CD4-positive, alpha-beta memory T cell (primary cell): ENCODE results near the gene F2R. TPM values are rescaled to one million over a fixed set of nuclear protein-coding genes. Genes with fewer than 3 reads are reported as not detected.
A peak's percentile ranks its signal among the peaks of the same experiment; 100 is the strongest.

Experiments used
- CTCF ChIA-PET: fragments of 350-600 bp; sonication (Branson Sonifier 250); formaldehyde crosslinking; loops from one replicate; lab custom pipeline; 2021; ENCODE audit warnings: inconsistent platforms; ENCODE audit not compliant: partially characterized antibody; lab: Charles Lee
- POLR2A ChIA-PET: fragments of 350-600 bp; sonication (Branson Sonifier 250); formaldehyde crosslinking; loops from one replicate; lab custom pipeline; 2021; ENCODE audit not compliant: partially characterized antibody; lab: Charles Lee
- DNase-seq, 5 donors: peaks; one replicate each; pipeline versions ENCODE4 v3.0.0 to v3.0.0-alpha.2; 2020 to 2022; ENCODE audit warnings: mixed read lengths in 1 of 5
- H3K27ac ChIP-seq: one replicate; pipeline ENCODE4 v1.7.0; 2013; ENCODE audit warnings: low read depth, low read length
- H3K27me3 ChIP-seq: 2 replicates; pipeline ENCODE4 v1.7.0; 2013; ENCODE audit warnings: mild to moderate bottlenecking, low read length, moderate library complexity; ENCODE audit not compliant: insufficient read depth
- H3K36me3 ChIP-seq: 2 replicates; pipeline ENCODE4 v1.7.0; 2013; ENCODE audit warnings: mild to moderate bottlenecking, low read length, moderate library complexity; ENCODE audit not compliant: insufficient read depth
- H3K4me1 ChIP-seq: 2 replicates; pipeline ENCODE4 v1.7.0; 2013; ENCODE audit warnings: mild to moderate bottlenecking, low read length, moderate library complexity; ENCODE audit not compliant: insufficient read depth
- H3K4me3 ChIP-seq, 2 donors: one replicate each; pipeline ENCODE4 v1.7.0; 2013; ENCODE audit warnings: low read length in 2 of 2, mild to moderate bottlenecking in 1 of 2
- H3K9me3 ChIP-seq, 2 donors: one replicate each; pipeline ENCODE4 v1.7.0; 2013; ENCODE audit warnings: low read length in 2 of 2, control low read depth in 1 of 2; ENCODE audit not compliant: control insufficient read depth in 1 of 2
- H3K27ac Mint-ChIP-seq, 7 donors: one replicate each; pipeline ENCODE4 v1.8.0; 2020 to 2021; ENCODE audit warnings: mixed read lengths in 7 of 7, mild to moderate bottlenecking in 6 of 7, inconsistent platforms in 3 of 7, moderate library complexity in 3 of 7
- H3K27me3 Mint-ChIP-seq, 2 donors: one replicate each; pipeline ENCODE4 v1.8.0; 2020 to 2021; ENCODE audit warnings: mixed read lengths in 2 of 2
- H3K36me3 Mint-ChIP-seq, 2 donors: one replicate each; pipeline ENCODE4 v1.8.0; 2020 to 2021; ENCODE audit warnings: mixed read lengths in 2 of 2, inconsistent platforms in 1 of 2, mild to moderate bottlenecking in 1 of 2
- H3K4me1 Mint-ChIP-seq, 4 donors: one replicate each; pipeline ENCODE4 v1.8.0; 2020 to 2021; ENCODE audit warnings: mixed read lengths in 4 of 4, mild to moderate bottlenecking in 1 of 4
- H3K4me3 Mint-ChIP-seq, 8 donors: one replicate each; pipeline ENCODE4 v1.8.0; 2020 to 2021; ENCODE audit warnings: mixed read lengths in 8 of 8, mild to moderate bottlenecking in 7 of 8, moderate library complexity in 6 of 8, inconsistent platforms in 3 of 8
- H3K9me3 Mint-ChIP-seq, 8 donors: one replicate each; pipeline ENCODE4 v1.8.0; 2020 to 2021; ENCODE audit warnings: mixed read lengths in 8 of 8, mild to moderate bottlenecking in 5 of 8, inconsistent platforms in 3 of 8, moderate library complexity in 1 of 8
- intact Hi-C: fragments of 100-400 bp; cut with micrococcal nuclease; formaldehyde crosslinking; loops from one replicate; pipeline ENCODE4 v1.15.1; 2023
- polyA plus RNA-seq, 2 donors: library from polyadenylated mRNA; unstranded; fragments of 300-500 nt; fragmentation: Illumina TruSeq; gene quantifications; one replicate each; pipeline ENCODE4 v1.2.3, GENCODE V29; 2021
- total RNA-seq, 2 experiments: library from RNA; stranded (reverse); gene quantifications; one replicate each; pipeline ENCODE4 v1.2.3, GENCODE V29; 2021

Gene F2R
- total and polyA plus RNA-seq, 4 experiments from 2014 or later, result 6.7 to 14.6 (median 10.7) TPM

GRCh38 chr5:76683816-76684731, 31.9 kb upstream of the F2R start:
- Mint-ChIP-seq H3K4me1 (peaks cover 0 to 6% (median 3%) of the 10 kb centered on the region in 4 donors), H3K36me3 (peaks cover 66 to 73% of the 10 kb centered on the region in 2 donors), H3K4me3 (no peak overlapping the region), H3K27me3 (no peaks in the 10 kb centered on the region), H3K27ac (peak overlapping the region in 5 of 7 donors; percentile 0 to 28 (median 18)), H3K9me3 (no peaks in the 10 kb centered on the region)
- intact Hi-C loops, result no loop called here
- Histone ChIP-seq H3K4me3 (no peak overlapping the region), H3K36me3 (peaks cover 6% of the 10 kb centered on the region), H3K27me3 (no peaks in the 10 kb centered on the region), H3K27ac (no peak overlapping the region), H3K4me1 (no peaks in the 10 kb centered on the region), H3K9me3 (no peaks in the 10 kb centered on the region)
- CTCF ChIA-PET, result interaction anchor here (0.8 to 1.5 kb wide), 2 partner anchors 21 to 91 kb away, joined by 3 read pairs; no protein-coding TSS in a partner anchor
- DNase-seq, result no peak
- POLR2A ChIA-PET, result interaction anchor here (0.8 kb wide), 1 partner anchor 90 kb away, joined by 3 read pairs; no protein-coding TSS in a partner anchor

DNA sequence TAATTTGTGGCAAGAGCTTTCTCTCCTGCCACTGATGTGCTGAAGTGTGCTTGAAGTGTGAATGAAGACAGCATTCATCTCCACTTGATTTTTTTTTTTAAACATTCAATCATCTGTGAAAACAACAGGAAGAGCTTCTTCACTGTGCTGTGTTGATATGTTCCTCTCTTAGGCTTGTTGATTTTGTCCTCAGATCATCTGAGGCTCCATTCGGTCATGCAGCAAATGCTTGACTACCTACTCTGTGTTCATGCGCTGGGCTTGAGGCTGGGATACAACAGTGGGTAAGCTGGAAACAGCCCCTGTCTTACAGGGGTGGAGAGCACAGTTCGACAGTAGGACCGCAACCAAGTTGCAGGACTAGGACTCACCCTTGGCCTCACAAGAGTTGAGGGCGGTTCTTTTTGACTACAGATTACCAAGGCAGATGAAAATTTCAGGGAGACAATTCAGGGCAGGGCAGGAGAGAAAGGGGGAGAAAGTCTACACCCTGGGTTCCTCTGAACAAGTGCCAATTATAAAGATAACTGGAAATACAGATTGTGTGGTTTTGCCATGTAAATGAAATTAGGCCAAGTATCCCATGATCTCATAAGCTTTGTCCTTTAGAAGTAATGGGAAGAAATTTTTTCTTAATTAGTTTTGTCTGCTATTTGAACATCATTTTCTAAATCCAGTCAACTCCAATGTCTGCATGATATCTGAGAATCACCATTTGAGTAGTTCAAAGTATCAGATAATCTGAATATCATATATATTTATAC, 31.0 kb upstream of the F2R start:
- H3K9me3 ChIP-seq, result no peaks in the 10 kb centered on the region
- peaks cover 65 to 72% of the 10 kb centered on the region in 2 donors for H3K36me3 Mint-ChIP-seq
- H3K27ac Mint-ChIP-seq, result peak overlapping the region in 2 of 7 donors; percentile 12 to 28
- H3K27ac ChIP-seq, result no peak overlapping the region
- no peak overlapping the region for H3K4me3 Mint-ChIP-seq
- H3K4me1 Mint-ChIP-seq, result peaks cover 0 to 6% (median 2%) of the 10 kb centered on the region in 4 donors
- no peak overlapping the region for H3K4me3 ChIP-seq
- DNase-seq, result no peak
- H3K27me3 ChIP-seq, result no peaks in the 10 kb centered on the region
- peaks cover 6% of the 10 kb centered on the region for H3K36me3 ChIP-seq
- H3K9me3 Mint-ChIP-seq, result no peaks in the 10 kb centered on the region
- ChIA-PET CTCF (interaction anchor here (0.8 kb wide), 1 partner anchor 90 kb away, joined by 3 read pairs; no protein-coding TSS in a partner anchor), POLR2A (interaction anchor here (0.8 kb wide), 1 partner anchor 89 kb away, joined by 3 read pairs; no protein-coding TSS in a partner anchor)
- H3K27me3 Mint-ChIP-seq, result no peaks in the 10 kb centered on the region
- no peaks in the 10 kb centered on the region for H3K4me1 ChIP-seq
- intact Hi-C loops, result no loop called here

DNA sequence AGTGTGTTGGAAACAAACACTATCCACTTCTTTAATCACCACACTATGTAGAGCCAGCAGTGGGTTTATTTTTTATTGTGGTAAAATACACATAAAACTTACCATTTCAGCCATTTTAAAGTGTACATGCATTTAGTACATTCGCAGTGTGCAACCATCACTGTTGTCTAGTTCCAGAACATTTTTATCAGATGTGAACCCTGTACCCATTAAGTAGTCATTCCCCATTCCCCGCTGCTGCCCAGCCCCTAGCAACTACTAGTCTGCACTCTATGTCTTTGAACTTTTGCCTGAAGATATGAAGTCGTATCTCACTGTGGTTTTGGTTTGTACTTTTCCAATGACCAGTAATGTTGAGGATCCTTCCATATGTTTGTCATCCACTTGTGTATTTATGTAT, 30.2 kb upstream of the F2R start:
- H3K27ac Mint-ChIP-seq, result peak overlapping the region in 2 of 7 donors; percentile 3 to 79
- POLR2A ChIA-PET, result no interaction called here
- Histone ChIP-seq H3K9me3 (no peaks in the 10 kb centered on the region), H3K4me3 (no peak overlapping the region), H3K27ac (no peak overlapping the region), H3K27me3 (no peaks in the 10 kb centered on the region), H3K36me3 (peaks cover 6% of the 10 kb centered on the region), H3K4me1 (no peaks in the 10 kb centered on the region)
- peak overlapping the region in 1 of 8 donors; percentile 21 for H3K4me3 Mint-ChIP-seq
- CTCF ChIA-PET, result no interaction called here
- H3K9me3 Mint-ChIP-seq, result no peaks in the 10 kb centered on the region
- peaks cover 63 to 77% of the 10 kb centered on the region in 2 donors for H3K36me3 Mint-ChIP-seq
- intact Hi-C loops, result no loop called here
- no peak for DNase-seq
- H3K4me1 Mint-ChIP-seq, result peaks cover 0 to 6% (median 1%) of the 10 kb centered on the region in 4 donors
- H3K27me3 Mint-ChIP-seq, result no peaks in the 10 kb centered on the region

GRCh38 chr5:76688212-76688611, 27.7 kb upstream of the F2R start:
- ChIA-PET CTCF (interaction anchor here (0.7 to 0.9 kb wide), 2 partner anchors 51 to 86 kb away, joined by 3 to 4 read pairs; no protein-coding TSS in a partner anchor), POLR2A (no interaction called here)
- H3K36me3 ChIP-seq, result peaks cover 11% of the 10 kb centered on the region
- H3K9me3 ChIP-seq, result no peaks in the 10 kb centered on the region
- peaks cover 0 to 11% (median 3%) of the 10 kb centered on the region in 4 donors for H3K4me1 Mint-ChIP-seq
- H3K4me3 Mint-ChIP-seq, result no peak overlapping the region
- no peaks in the 10 kb centered on the region for H3K4me1 ChIP-seq
- no peaks in the 10 kb centered on the region for H3K9me3 Mint-ChIP-seq
- no peaks in the 10 kb centered on the region for H3K27me3 Mint-ChIP-seq
- no peak overlapping the region for H3K27ac Mint-ChIP-seq
- DNase-seq, result no peak
- H3K4me3 ChIP-seq, result no peak overlapping the region
- intact Hi-C loops, result no loop called here
- no peak overlapping the region for H3K27ac ChIP-seq
- peaks cover 55 to 87% of the 10 kb centered on the region in 2 donors for H3K36me3 Mint-ChIP-seq
- H3K27me3 ChIP-seq, result no peaks in the 10 kb centered on the region

DNA sequence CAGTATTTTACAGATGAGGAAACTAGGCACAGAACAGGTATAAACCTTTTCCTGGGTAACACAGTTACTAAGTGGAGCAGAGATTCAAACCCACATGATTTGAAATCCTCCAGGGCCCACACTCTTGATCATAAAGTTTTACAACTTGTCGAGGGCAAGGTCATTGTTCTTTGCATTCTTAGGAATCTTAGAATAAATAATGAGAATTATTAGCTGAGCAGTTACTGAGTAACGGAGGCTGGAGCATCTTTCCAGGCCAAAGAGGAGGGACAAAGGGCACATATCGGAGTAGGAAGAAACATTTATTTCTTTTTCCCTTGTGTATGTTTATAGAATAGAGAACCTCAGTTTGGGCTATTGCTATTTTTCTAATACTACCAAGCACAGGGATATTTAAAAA, 27.1 kb upstream of the F2R start:
- POLR2A ChIA-PET, result no interaction called here
- no peak overlapping the region for H3K27ac Mint-ChIP-seq
- H3K4me1 Mint-ChIP-seq, result peaks cover 0 to 11% (median 3%) of the 10 kb centered on the region in 4 donors

DNA sequence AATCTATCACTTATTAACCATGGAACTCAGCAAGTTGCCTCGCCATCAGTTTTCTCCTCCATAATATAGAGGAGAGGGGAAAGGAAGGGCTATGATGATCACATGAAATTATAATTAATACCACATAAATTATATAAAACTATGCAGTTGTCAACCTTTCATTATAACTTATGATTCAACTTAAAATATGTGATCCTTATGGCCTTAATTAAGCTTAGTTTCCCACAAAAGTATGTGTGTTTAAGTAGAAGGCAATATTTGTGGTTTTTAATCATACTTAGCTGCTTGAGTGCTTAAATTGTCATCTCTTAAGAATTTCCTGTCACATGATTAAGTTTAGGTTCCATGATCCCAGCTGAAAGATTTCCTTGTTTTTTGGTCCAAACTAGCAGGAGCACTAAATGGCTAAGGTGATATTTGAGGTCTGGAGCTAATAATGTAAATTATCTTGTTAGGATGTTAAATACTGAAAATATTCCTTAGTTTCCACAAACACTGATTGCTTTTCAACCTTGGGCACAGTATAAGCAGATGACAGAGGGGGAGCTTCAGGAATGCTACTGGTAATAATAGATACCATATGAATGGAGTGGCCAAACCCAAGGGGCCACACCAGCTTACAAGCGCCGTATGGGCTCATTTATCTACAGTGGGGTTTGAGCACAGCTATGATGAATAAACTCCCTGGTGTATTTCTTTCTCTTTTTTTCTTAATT, 26.4 kb upstream of the F2R start:
- H3K36me3 ChIP-seq, result peaks cover 21% of the 10 kb centered on the region
- DNase-seq, result no peak
- H3K9me3 ChIP-seq, result no peaks in the 10 kb centered on the region
- Mint-ChIP-seq H3K9me3 (no peaks in the 10 kb centered on the region), H3K4me3 (no peak overlapping the region), H3K4me1 (peaks cover 0 to 11% (median 3%) of the 10 kb centered on the region in 4 donors), H3K27me3 (no peaks in the 10 kb centered on the region), H3K27ac (peak overlapping the region in 1 of 7 donors; percentile 29), H3K36me3 (peaks cover 44 to 83% of the 10 kb centered on the region in 2 donors)
- POLR2A ChIA-PET, result no interaction called here
- no peak overlapping the region for H3K4me3 ChIP-seq
- no peaks in the 10 kb centered on the region for H3K27me3 ChIP-seq
- CTCF ChIA-PET, result interaction anchor here (0.7 to 5.1 kb wide), 4 partner anchors 21 to 87 kb away, joined by 3 to 20 read pairs (median 4); no protein-coding TSS in a partner anchor
- intact Hi-C loops, result no loop called here
- H3K4me1 ChIP-seq, result no peaks in the 10 kb centered on the region
- H3K27ac ChIP-seq, result no peak overlapping the region

More for the DNA sequence above, 27.1 kb upstream of the F2R start:
- H3K36me3 ChIP-seq, result peaks cover 17% of the 10 kb centered on the region
- no peak overlapping the region for H3K27ac ChIP-seq
- no peaks in the 10 kb centered on the region for H3K4me1 ChIP-seq
- no peak overlapping the region for H3K4me3 Mint-ChIP-seq
- intact Hi-C loops, result no loop called here
- peaks cover 48 to 87% of the 10 kb centered on the region in 2 donors for H3K36me3 Mint-ChIP-seq
- no peaks in the 10 kb centered on the region for H3K27me3 Mint-ChIP-seq
- CTCF ChIA-PET, result interaction anchor here (0.7 kb wide), 1 partner anchor 86 kb away, joined by 3 read pairs; no protein-coding TSS in a partner anchor
- no peaks in the 10 kb centered on the region for H3K9me3 Mint-ChIP-seq
- no peaks in the 10 kb centered on the region for H3K27me3 ChIP-seq
- H3K9me3 ChIP-seq, result no peaks in the 10 kb centered on the region
- DNase-seq, result no peak
- H3K4me3 ChIP-seq, result no peak overlapping the region
